Measurements from ENCODE around the gene SAG. TPM values are rescaled to one million over a fixed set of nuclear protein-coding genes. Genes with fewer than 3 reads are reported as not detected.
A peak's percentile ranks its signal among the peaks of the same experiment; 100 is the strongest.

SAG gene
- total RNA-seq, 3 donors from 2014 or later: not detected

- DNase-seq (no peak), ATAC-seq (no peak)
- H3K36me3 Mint-ChIP-seq (ENCODE audit: insufficient read depth): peaks cover 13% of the 10 kb centered on the region
- peaks cover 66% of the 10 kb centered on the region for H3K4me1 Mint-ChIP-seq (ENCODE audit: low read depth)
- no peaks in the 10 kb centered on the region for H3K27me3 Mint-ChIP-seq (ENCODE audit: low read depth)
- no peaks in the 10 kb centered on the region for H3K9me3 Mint-ChIP-seq
- H3K4me3 Mint-ChIP-seq: no peak overlapping the region
Measured at GRCh38 chr2:233380132-233380895, 72.7 kb downstream of the SAG start.

- no peaks in the 10 kb centered on the region for H3K27me3 Mint-ChIP-seq (ENCODE audit: low read depth)
- peaks cover 70% of the 10 kb centered on the region for H3K4me1 Mint-ChIP-seq (ENCODE audit: low read depth)
- ATAC-seq (no peak), DNase-seq (no peak)
- H3K36me3 Mint-ChIP-seq (ENCODE audit: insufficient read depth): peaks cover 14% of the 10 kb centered on the region
- no peaks in the 10 kb centered on the region for H3K9me3 Mint-ChIP-seq
- no peak overlapping the region for H3K4me3 Mint-ChIP-seq
Measured at GRCh38 chr2:233380995-233381637, 73.5 kb downstream of the SAG start.

GRCh38 chr2:233381638-233381995 lies 74.0 kb downstream of the SAG start:
- H3K36me3 Mint-ChIP-seq (ENCODE audit: insufficient read depth): peaks cover 14% of the 10 kb centered on the region

GRCh38 chr2:233384015-233384414 lies 76.4 kb downstream of the SAG start:
- H3K27me3 Mint-ChIP-seq (ENCODE audit: low read depth): no peaks in the 10 kb centered on the region
- H3K4me3 Mint-ChIP-seq: no peak overlapping the region
- H3K4me1 Mint-ChIP-seq (ENCODE audit: low read depth): peaks cover 81% of the 10 kb centered on the region

More at GRCh38 chr2:233381638-233381995, 74.0 kb downstream of the SAG start:
- Mint-ChIP-seq H3K4me1 (ENCODE audit: low read depth) (peaks cover 75% of the 10 kb centered on the region), H3K9me3 (no peaks in the 10 kb centered on the region), H3K4me3 (no peak overlapping the region), H3K27me3 (ENCODE audit: low read depth) (no peaks in the 10 kb centered on the region)
- ATAC-seq: no peak
- DNase-seq: no peak

GRCh38 chr2:233384811-233385488 lies 77.3 kb downstream of the SAG start:
- DNase-seq (no peak), ATAC-seq (peak; percentile 11 to 14)
- H3K4me3 Mint-ChIP-seq: peak overlapping the region; percentile 42
- peaks cover 6% of the 10 kb centered on the region for H3K36me3 Mint-ChIP-seq (ENCODE audit: insufficient read depth)
- H3K27me3 Mint-ChIP-seq (ENCODE audit: low read depth): no peaks in the 10 kb centered on the region
- peaks cover 81% of the 10 kb centered on the region for H3K4me1 Mint-ChIP-seq (ENCODE audit: low read depth)
- H3K9me3 Mint-ChIP-seq: no peaks in the 10 kb centered on the region

More at GRCh38 chr2:233384015-233384414, 76.4 kb downstream of the SAG start:
- no peak for DNase-seq
- no peak for ATAC-seq
- H3K9me3 Mint-ChIP-seq: no peaks in the 10 kb centered on the region
- H3K36me3 Mint-ChIP-seq (ENCODE audit: insufficient read depth): peaks cover 9% of the 10 kb centered on the region

- peak; percentile 50 for DNase-seq
- peaks cover 76% of the 10 kb centered on the region for H3K4me1 Mint-ChIP-seq (ENCODE audit: low read depth)
- peaks cover 6% of the 10 kb centered on the region for H3K36me3 Mint-ChIP-seq (ENCODE audit: insufficient read depth)
Measured at GRCh38 chr2:233385489-233386044, 78.0 kb downstream of the SAG start.

GRCh38 chr2:233386382-233387041 lies 78.9 kb downstream of the SAG start:
- DNase-seq (no peak), ATAC-seq (peak; percentile 59 to 65)
- peaks cover 69% of the 10 kb centered on the region for H3K4me1 Mint-ChIP-seq (ENCODE audit: low read depth)
- peak overlapping the region; percentile 42 for H3K4me3 Mint-ChIP-seq
- H3K27me3 Mint-ChIP-seq (ENCODE audit: low read depth): no peaks in the 10 kb centered on the region
- no peaks in the 10 kb centered on the region for H3K9me3 Mint-ChIP-seq
- H3K36me3 Mint-ChIP-seq (ENCODE audit: insufficient read depth): peaks cover 8% of the 10 kb centered on the region

More at GRCh38 chr2:233385489-233386044, 78.0 kb downstream of the SAG start:
- Mint-ChIP-seq H3K4me3 (peak overlapping the region; percentile 42), H3K27me3 (ENCODE audit: low read depth) (no peaks in the 10 kb centered on the region), H3K9me3 (no peaks in the 10 kb centered on the region)
- ATAC-seq: peak; percentile 67 to 70

- DNase-seq (no peak), ATAC-seq (no peak)
- peaks cover 63% of the 10 kb centered on the region for H3K4me1 Mint-ChIP-seq (ENCODE audit: low read depth)
- no peaks in the 10 kb centered on the region for H3K27me3 Mint-ChIP-seq (ENCODE audit: low read depth)
- peaks cover 8% of the 10 kb centered on the region for H3K36me3 Mint-ChIP-seq (ENCODE audit: insufficient read depth)
- H3K4me3 Mint-ChIP-seq: no peak overlapping the region
- H3K9me3 Mint-ChIP-seq: no peaks in the 10 kb centered on the region
Measured at GRCh38 chr2:233387225-233387624, 79.6 kb downstream of the SAG start.

- DNase-seq (no peak), ATAC-seq (no peak)
- H3K36me3 Mint-ChIP-seq (ENCODE audit: insufficient read depth): peaks cover 8% of the 10 kb centered on the region
- H3K27me3 Mint-ChIP-seq (ENCODE audit: low read depth): no peaks in the 10 kb centered on the region
- H3K4me1 Mint-ChIP-seq (ENCODE audit: low read depth): peaks cover 57% of the 10 kb centered on the region
- H3K9me3 Mint-ChIP-seq: no peaks in the 10 kb centered on the region
- no peak overlapping the region for H3K4me3 Mint-ChIP-seq
Measured at GRCh38 chr2:233387667-233388528, 80.3 kb downstream of the SAG start.

GRCh38 chr2:233389601-233390125 lies 82.0 kb downstream of the SAG start:
- Mint-ChIP-seq H3K4me3 (no peak overlapping the region), H3K4me1 (ENCODE audit: low read depth) (peaks cover 42% of the 10 kb centered on the region), H3K9me3 (no peaks in the 10 kb centered on the region), H3K27me3 (ENCODE audit: low read depth) (no peaks in the 10 kb centered on the region), H3K36me3 (ENCODE audit: insufficient read depth) (peaks cover 8% of the 10 kb centered on the region)
- ATAC-seq (no peak), DNase-seq (no peak)

GRCh38 chr2:233395687-233396086 lies 88.1 kb downstream of the SAG start:
- Mint-ChIP-seq H3K4me3 (no peak overlapping the region), H3K9me3 (no peaks in the 10 kb centered on the region), H3K36me3 (ENCODE audit: insufficient read depth) (peaks cover 19% of the 10 kb centered on the region), H3K4me1 (ENCODE audit: low read depth) (peaks cover 43% of the 10 kb centered on the region), H3K27me3 (ENCODE audit: low read depth) (no peaks in the 10 kb centered on the region)
- no peak for DNase-seq
- no peak for ATAC-seq

All from activated T-cell treated with anti-CD3 and anti-CD28 coated beads, Interleukin-2, amount 50 U/mL, for 4 hours (primary cell).